Astrocyte of the cerebellum (primary cell): ENCODE data around the gene SEC61G.

ENCODE experiments used
- DNase-seq: peaks from one replicate; pipeline ENCODE4 v3.0.0-alpha.2; 2011; ENCODE audit warnings: low read depth
- H3K4me3 ChIP-seq: 2 replicates; pipeline ENCODE4 v1.5.1; 2011; ENCODE audit warnings: mild to moderate bottlenecking, low read depth, low read length, moderate library complexity
- in situ Hi-C: cut with HindIII; loops from 2 replicates; pipeline ENCODE4 v1.10.0; 2017; ENCODE audit warnings: low sequenced_read_pairs
- TF ChIP-seq, protein P1 (sequence below): IDR thresholded peaks from 2 replicates; pipeline ENCODE4 v1.5.1; 2012; ENCODE audit warnings: low read length, low read depth, moderate library complexity, mild to moderate bottlenecking; ENCODE audit errors: missing control alignments

Gene SEC61G

DNA sequence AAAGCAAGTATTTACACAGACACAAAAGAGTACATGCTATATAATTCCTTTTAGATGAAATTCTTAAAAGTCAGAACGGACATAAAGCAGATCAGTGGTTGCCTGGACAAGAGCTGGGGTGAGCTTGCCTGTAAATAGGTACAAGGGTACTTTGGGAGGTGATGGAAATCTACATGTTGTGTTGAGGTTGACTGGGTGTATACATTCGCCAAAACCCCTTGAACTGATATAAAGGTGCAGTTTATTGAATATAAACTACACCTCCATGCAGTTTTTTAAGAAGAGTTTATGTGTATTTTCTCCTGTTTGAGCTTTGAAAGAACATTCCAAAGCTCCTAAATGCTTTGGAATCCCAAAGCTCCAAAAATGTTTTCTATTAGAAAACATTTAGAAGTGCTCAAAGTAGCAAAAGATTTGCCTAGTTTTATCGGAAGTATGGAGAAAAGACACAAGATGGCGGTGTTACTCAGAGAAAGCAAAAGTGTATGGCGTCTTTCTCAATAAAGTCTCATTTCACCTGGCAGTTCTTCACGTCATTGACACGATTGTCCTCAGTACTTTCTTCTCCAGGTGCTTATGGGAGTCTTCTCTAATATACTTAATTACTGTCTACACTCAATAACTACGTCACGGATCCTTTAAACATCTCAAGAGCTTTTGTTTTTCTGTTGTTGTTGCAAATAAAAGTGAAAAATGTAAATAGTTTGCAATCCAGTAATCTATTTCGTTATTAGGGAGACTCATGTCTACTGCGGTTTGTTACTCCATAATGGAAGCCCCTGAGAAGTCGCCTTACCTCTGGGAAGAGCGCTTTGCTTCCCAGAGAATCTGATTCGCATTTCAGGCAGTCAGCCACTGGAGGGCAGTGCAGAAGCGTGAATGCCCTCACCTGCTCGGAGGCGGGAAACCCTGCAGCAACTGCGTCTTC is 14.7 kb upstream of the SEC61G start:
- in situ Hi-C loops: no loop called here
- no peak overlapping the region for H3K4me3 ChIP-seq
- DNase-seq: peak; percentile 74
- TF ChIP-seq, protein P1, sequence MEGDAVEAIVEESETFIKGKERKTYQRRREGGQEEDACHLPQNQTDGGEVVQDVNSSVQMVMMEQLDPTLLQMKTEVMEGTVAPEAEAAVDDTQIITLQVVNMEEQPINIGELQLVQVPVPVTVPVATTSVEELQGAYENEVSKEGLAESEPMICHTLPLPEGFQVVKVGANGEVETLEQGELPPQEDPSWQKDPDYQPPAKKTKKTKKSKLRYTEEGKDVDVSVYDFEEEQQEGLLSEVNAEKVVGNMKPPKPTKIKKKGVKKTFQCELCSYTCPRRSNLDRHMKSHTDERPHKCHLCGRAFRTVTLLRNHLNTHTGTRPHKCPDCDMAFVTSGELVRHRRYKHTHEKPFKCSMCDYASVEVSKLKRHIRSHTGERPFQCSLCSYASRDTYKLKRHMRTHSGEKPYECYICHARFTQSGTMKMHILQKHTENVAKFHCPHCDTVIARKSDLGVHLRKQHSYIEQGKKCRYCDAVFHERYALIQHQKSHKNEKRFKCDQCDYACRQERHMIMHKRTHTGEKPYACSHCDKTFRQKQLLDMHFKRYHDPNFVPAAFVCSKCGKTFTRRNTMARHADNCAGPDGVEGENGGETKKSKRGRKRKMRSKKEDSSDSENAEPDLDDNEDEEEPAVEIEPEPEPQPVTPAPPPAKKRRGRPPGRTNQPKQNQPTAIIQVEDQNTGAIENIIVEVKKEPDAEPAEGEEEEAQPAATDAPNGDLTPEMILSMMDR: peak; percentile 86

DNA sequence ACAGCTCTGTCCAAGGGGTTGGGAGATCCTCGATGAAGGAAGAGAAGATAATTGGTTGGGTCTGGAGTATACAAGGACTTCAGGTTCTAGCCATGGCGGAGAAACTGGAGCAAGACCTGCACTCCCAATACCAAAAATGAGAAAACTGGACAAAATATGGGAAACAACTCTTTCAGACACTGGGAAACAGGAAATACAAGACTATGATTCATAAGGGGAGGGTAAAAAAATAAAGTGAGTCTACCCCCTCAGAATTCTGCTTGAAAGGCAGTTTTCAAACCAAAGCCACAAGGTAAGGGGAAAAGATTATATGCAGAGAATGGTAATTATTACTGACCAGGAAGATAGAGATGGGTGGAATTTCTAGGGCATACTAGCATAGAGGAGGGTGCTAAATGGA is 10.2 kb upstream of the SEC61G start:
- no peak overlapping the region for H3K4me3 ChIP-seq
- in situ Hi-C loops: no loop called here
- no peak for DNase-seq
- TF ChIP-seq, protein P1: no peak

DNA sequence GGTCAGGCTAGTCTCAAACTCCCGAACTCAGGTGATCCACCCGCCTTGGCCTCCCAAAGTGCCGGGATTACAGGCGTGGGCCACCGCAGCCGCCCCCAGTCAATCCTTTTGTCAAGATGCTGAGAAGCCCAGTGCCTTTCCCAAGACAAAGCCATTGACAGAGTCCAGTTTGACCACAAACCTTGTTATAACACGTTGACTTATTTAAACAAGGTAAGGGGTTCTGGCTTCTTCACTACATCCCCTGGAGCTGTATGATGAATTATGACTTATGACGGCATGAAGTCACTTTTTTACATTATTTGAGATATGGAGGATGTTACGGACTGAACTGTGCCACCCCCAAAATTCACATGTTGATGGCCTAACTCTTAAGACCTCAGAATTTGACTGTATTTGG is 5.8 kb upstream of the SEC61G start:
- in situ Hi-C loops: no loop called here
- no peak for DNase-seq
- H3K4me3 ChIP-seq: no peak overlapping the region
- TF ChIP-seq, protein P1: no peak

DNA sequence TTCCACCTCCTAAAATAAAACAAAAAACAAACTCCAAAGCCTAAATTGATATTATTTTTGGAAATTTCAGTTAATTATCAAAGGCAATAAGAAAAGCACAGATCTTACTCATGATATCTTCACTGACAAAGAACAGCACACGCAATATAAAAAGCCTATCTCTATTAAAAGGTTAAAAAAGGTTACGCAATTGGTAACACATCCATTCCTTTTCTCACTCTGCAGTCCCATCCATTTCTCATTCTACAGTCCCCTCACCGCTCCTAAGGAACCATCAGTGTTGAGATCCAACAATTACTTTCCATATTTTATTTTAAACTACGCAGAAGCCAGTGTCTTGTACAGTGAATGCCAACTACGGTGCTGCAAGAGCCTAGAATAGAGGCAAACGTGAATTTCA is 1.3 kb downstream of the SEC61G start:
- no peak for DNase-seq
- in situ Hi-C loops: no loop called here
- H3K4me3 ChIP-seq: peak overlapping the region; percentile 93
- TF ChIP-seq, protein P1: no peak

DNA sequence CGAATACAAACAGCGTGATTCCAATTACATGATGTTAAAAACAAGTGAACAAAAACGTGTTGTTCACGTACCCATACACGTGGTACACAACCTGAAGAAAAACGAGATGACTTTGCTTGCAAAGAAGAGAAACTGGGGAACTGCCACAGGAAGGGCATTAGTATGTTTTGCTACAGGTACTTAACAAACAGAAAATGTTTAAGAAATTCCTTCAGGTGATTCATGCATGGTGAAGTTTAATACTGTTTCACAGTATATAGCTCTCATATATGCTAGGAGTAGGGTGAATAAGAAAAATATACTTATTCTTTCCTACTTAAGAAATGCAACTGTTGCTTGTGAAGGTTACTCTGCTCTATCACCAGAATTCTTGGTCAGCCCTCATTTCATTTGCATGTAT is 9.8 kb downstream of the SEC61G start:
- in situ Hi-C loops: no loop called here
- DNase-seq: no peak
- no peak overlapping the region for H3K4me3 ChIP-seq
- TF ChIP-seq, protein P1: no peak

DNA sequence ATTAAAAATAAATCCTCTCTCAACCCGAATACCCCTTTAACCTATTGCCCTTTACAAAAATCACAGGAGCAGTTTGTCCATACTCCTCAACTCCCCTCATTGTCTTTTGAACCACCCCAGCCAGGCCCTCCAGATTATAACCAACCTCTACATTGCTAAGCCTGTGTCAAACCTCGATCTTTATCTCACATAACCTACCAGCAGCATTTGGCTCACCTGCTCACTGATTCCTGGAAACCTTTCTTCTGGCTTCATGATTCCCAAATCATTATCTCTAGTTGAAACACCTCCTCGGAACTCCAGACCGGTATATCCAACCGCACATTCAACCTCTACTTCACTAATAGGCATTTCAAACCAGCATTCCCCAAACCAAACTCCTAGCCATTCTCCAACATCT is 11.8 kb downstream of the SEC61G start:
- DNase-seq: no peak
- in situ Hi-C loops: no loop called here
- H3K4me3 ChIP-seq: no peak overlapping the region
- TF ChIP-seq, protein P1: no peak
